ENCODE data around the gene ERCC6L2.

Gene ERCC6L2

GRCh38 chr9:95962936-95963335 lies 87.4 kb downstream of the ERCC6L2 start:
- DNase-seq (ENCODE audit: low read depth), result no peak
- in situ Hi-C loops (cut with HindIII; ENCODE audit: low sequenced_read_pairs), result no loop called here
- TF ChIP-seq, protein P1, sequence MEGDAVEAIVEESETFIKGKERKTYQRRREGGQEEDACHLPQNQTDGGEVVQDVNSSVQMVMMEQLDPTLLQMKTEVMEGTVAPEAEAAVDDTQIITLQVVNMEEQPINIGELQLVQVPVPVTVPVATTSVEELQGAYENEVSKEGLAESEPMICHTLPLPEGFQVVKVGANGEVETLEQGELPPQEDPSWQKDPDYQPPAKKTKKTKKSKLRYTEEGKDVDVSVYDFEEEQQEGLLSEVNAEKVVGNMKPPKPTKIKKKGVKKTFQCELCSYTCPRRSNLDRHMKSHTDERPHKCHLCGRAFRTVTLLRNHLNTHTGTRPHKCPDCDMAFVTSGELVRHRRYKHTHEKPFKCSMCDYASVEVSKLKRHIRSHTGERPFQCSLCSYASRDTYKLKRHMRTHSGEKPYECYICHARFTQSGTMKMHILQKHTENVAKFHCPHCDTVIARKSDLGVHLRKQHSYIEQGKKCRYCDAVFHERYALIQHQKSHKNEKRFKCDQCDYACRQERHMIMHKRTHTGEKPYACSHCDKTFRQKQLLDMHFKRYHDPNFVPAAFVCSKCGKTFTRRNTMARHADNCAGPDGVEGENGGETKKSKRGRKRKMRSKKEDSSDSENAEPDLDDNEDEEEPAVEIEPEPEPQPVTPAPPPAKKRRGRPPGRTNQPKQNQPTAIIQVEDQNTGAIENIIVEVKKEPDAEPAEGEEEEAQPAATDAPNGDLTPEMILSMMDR (IDR thresholded peaks at IDR 0.05; ENCODE audit: low read depth, low read length, missing control alignments), result no peak
- no peak overlapping the region for H3K4me3 ChIP-seq (ENCODE audit: low read depth, low read length)

DNA sequence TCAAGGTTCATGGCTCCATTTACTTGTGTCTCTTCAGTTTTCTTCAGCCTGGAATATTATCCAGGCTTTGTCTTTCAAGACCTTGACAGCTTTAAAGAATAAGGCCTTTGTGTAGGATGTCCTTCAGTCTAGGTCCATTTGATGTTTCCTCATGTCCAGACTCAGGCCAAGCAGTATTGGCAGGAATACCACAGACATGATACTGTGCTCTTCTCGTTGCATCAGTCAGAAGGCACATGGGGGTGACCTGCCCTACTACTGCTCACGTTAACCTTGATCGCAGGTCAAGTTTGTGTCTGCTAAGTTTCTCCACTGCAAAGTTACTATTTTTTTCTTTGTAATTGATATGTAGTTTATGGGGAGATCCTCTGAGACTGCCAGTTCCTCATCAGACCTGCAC lies 88.2 kb downstream of the ERCC6L2 start:
- in situ Hi-C loops (cut with HindIII; ENCODE audit: low sequenced_read_pairs), result no loop called here
- no peak overlapping the region for H3K4me3 ChIP-seq (ENCODE audit: low read depth, low read length)
- no peak for DNase-seq (ENCODE audit: low read depth)
- TF ChIP-seq, protein P1 (IDR thresholded peaks at IDR 0.05; ENCODE audit: low read depth, low read length, missing control alignments), result no peak

- in situ Hi-C loops (cut with HindIII; ENCODE audit: low sequenced_read_pairs), result no loop called here
- TF ChIP-seq, protein P1 (IDR thresholded peaks at IDR 0.05; ENCODE audit: low read depth, low read length, missing control alignments), result no peak
- no peak overlapping the region for H3K4me3 ChIP-seq (ENCODE audit: low read depth, low read length)
- DNase-seq (ENCODE audit: low read depth), result no peak
Measured at GRCh38 chr9:95966306-95966705, 90.8 kb downstream of the ERCC6L2 start.

GRCh38 chr9:95970317-95970716 lies 94.8 kb downstream of the ERCC6L2 start:
- H3K4me3 ChIP-seq (ENCODE audit: low read depth, low read length), result no peak overlapping the region
- no peak for DNase-seq (ENCODE audit: low read depth)
- in situ Hi-C loops (cut with HindIII; ENCODE audit: low sequenced_read_pairs), result no loop called here
- TF ChIP-seq, protein P1 (IDR thresholded peaks at IDR 0.05; ENCODE audit: low read depth, low read length, missing control alignments), result no peak

DNA sequence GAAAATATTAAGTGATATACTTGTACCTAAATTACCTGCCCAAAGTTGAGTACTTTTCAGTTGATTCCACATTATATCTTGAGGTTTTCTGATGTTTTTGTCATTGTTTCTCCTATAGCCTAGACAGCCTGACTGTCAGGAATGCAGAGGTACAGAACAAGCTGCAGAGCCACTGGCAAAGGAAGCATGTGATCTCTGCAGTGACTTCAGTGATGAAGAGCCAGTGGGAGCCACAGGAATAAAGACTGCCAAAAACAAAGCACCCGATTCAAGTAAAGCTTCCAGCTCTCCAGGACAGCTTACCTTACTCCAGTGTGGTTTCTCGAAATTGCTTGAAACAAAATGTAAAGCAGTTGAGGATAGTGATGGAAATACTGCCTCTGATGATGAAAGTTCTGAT lies 96.3 kb downstream of the ERCC6L2 start:
- DNase-seq (ENCODE audit: low read depth), result no peak
- TF ChIP-seq, protein P1 (IDR thresholded peaks at IDR 0.05; ENCODE audit: low read depth, low read length, missing control alignments), result no peak
- H3K4me3 ChIP-seq (ENCODE audit: low read depth, low read length), result no peak overlapping the region
- in situ Hi-C loops (cut with HindIII; ENCODE audit: low sequenced_read_pairs), result no loop called here

- in situ Hi-C loops (cut with HindIII; ENCODE audit: low sequenced_read_pairs), result no loop called here
- H3K4me3 ChIP-seq (ENCODE audit: low read depth, low read length), result no peak overlapping the region
- TF ChIP-seq, protein P1 (IDR thresholded peaks at IDR 0.05; ENCODE audit: low read depth, low read length, missing control alignments), result no peak
- no peak for DNase-seq (ENCODE audit: low read depth)
Measured at GRCh38 chr9:95974389-95974788, 98.9 kb downstream of the ERCC6L2 start.

GRCh38 chr9:95977371-95977770 lies 101.9 kb downstream of the ERCC6L2 start:
- in situ Hi-C loops (cut with HindIII; ENCODE audit: low sequenced_read_pairs), result no loop called here
- TF ChIP-seq, protein P1 (IDR thresholded peaks at IDR 0.05; ENCODE audit: low read depth, low read length, missing control alignments), result no peak
- DNase-seq (ENCODE audit: low read depth), result no peak
- H3K4me3 ChIP-seq (ENCODE audit: low read depth, low read length), result no peak overlapping the region

Data from astrocyte of the cerebellum (primary cell).